ACHN (cell line): ENCODE measurements around the gene BBX.
"Not testable (repeated sequence)": the region's sequence is repeated elsewhere in the genome, so short reads cannot be mapped to it uniquely, and the experiment has no call there.

Experiments
- DNase-seq: peaks from one replicate; pipeline ENCODE4 v3.0.0-alpha.2; 2015
- in situ Hi-C: cut with HindIII; loops from 2 replicates; pipeline ENCODE4 v1.10.0; 2017; ENCODE audit warnings: low sequenced_read_pairs, low pct_ligation_motif_present, low pct_unique_long_range_greater_than_20kb

The BBX gene

GRCh38 chr3:107525644-107526305, 3.0 kb downstream of the BBX start:
- DNase-seq = peak; percentile 13
- in situ Hi-C loops = no loop called here

GRCh38 chr3:107531917-107532469, 9.2 kb downstream of the BBX start:
- DNase-seq = no peak
- in situ Hi-C loops = no loop called here

GRCh38 chr3:107540857-107541256, 18.1 kb downstream of the BBX start:
- in situ Hi-C loops = no loop called here
- no peak for DNase-seq

- in situ Hi-C loops = no loop called here
These were observed 19.9 kb downstream of the BBX start for GRCh38 chr3:107542665-107543064.

GRCh38 chr3:107543666-107544065, 20.9 kb downstream of the BBX start:
- DNase-seq = peak; percentile 33
- in situ Hi-C loops = no loop called here

More at GRCh38 chr3:107542665-107543064, 19.9 kb downstream of the BBX start:
- DNase-seq = no peak

GRCh38 chr3:107545680-107546120, 22.9 kb downstream of the BBX start:
- no peak for DNase-seq
- in situ Hi-C loops = no loop called here

- no peak for DNase-seq
- in situ Hi-C loops = no loop called here
These were observed 25.8 kb downstream of the BBX start for GRCh38 chr3:107548601-107549000.

- in situ Hi-C loops = no loop called here
These were observed 32.6 kb downstream of the BBX start for GRCh38 chr3:107555359-107555758.

GRCh38 chr3:107557743-107558142, 35.0 kb downstream of the BBX start:
- no peak for DNase-seq

More at GRCh38 chr3:107555359-107555758, 32.6 kb downstream of the BBX start:
- DNase-seq = no peak

GRCh38 chr3:107560166-107560565, 37.4 kb downstream of the BBX start:
- in situ Hi-C loops = no loop called here

More at GRCh38 chr3:107557743-107558142, 35.0 kb downstream of the BBX start:
- in situ Hi-C loops = no loop called here

GRCh38 chr3:107561980-107562379, 39.2 kb downstream of the BBX start:
- in situ Hi-C loops = no loop called here
- DNase-seq = no peak

More at GRCh38 chr3:107560166-107560565, 37.4 kb downstream of the BBX start:
- DNase-seq = no peak

GRCh38 chr3:107562969-107563529, 40.3 kb downstream of the BBX start:
- in situ Hi-C loops = no loop called here
- no peak for DNase-seq

- in situ Hi-C loops, DNase-seq: not testable (repeated sequence)
These were observed 42.5 kb downstream of the BBX start for GRCh38 chr3:107565244-107565643.

GRCh38 chr3:107571089-107571488, 48.3 kb downstream of the BBX start:
- DNase-seq, in situ Hi-C loops: not testable (repeated sequence)

- DNase-seq, in situ Hi-C loops: not testable (repeated sequence)
These were observed 48.7 kb downstream of the BBX start for GRCh38 chr3:107571492-107571891.

GRCh38 chr3:107574650-107575049, 51.9 kb downstream of the BBX start:
- in situ Hi-C loops = no loop called here
- peak; percentile 57 for DNase-seq

- in situ Hi-C loops = no loop called here
- no peak for DNase-seq
These were observed 55.3 kb downstream of the BBX start for GRCh38 chr3:107578091-107578490.

GRCh38 chr3:107578523-107578922, 55.8 kb downstream of the BBX start:
- in situ Hi-C loops = no loop called here
- no peak for DNase-seq

GRCh38 chr3:107579371-107579770, 56.6 kb downstream of the BBX start:
- DNase-seq = no peak
- in situ Hi-C loops = no loop called here

- DNase-seq = no peak
- in situ Hi-C loops = no loop called here
These were observed 58.5 kb downstream of the BBX start for GRCh38 chr3:107581230-107581629.
